H1 (cell line): Measurements from ENCODE around the gene TLR8. TPM values are rescaled to one million over a fixed set of nuclear protein-coding genes. Genes with fewer than 3 reads are reported as not detected.

Experiments
- CTCF ChIA-PET: fragments of 300-600 bp; sonication (Branson Sonifier 250); formaldehyde crosslinking; loops from one replicate; lab custom pipeline; 2021; ENCODE audit not compliant: partially characterized antibody; lab: Charles Lee
- POLR2A ChIA-PET: fragments of 300-600 bp; sonication (Branson Sonifier 250); formaldehyde crosslinking; loops from one replicate; lab custom pipeline; 2021; ENCODE audit warnings: inconsistent platforms; ENCODE audit not compliant: partially characterized antibody; lab: Charles Lee
- DNase-seq, 2 experiments: peaks; one replicate each; pipeline versions ENCODE4 v3.0.0 to v3.0.0-alpha.2; 2010 to 2022; ENCODE audit warnings: low spot score in 2 of 2, low read depth in 1 of 2, mixed read lengths in 1 of 2
- FAIRE-seq: peaks from 2 replicates; lab custom pipeline; 2011; peaks lifted over from hg19 to GRCh38; lab: Jason Lieb, UNC
- H2AFZ ChIP-seq: 2 replicates; pipeline ENCODE4 v1.8.1; 2012; ENCODE audit warnings: low read length, inconsistent platforms
- H2AK5ac ChIP-seq: 2 replicates; pipeline ENCODE4 v1.6.1; 2013; ENCODE audit warnings: low read depth, low read length
- H2BK120ac ChIP-seq: replicated peaks from 2 replicates; pipeline ENCODE3; 2013; ENCODE audit warnings: low read depth, low read length, inconsistent platforms
- H2BK12ac ChIP-seq: 2 replicates; pipeline ENCODE4 v1.6.1; 2013; ENCODE audit warnings: low read depth, low read length
- H2BK15ac ChIP-seq: 2 replicates; pipeline ENCODE4 v1.6.1; 2013; ENCODE audit warnings: low read length
- H2BK20ac ChIP-seq: 2 replicates; pipeline ENCODE4 v1.6.1; 2013; ENCODE audit warnings: low read length
- H2BK5ac ChIP-seq: 2 replicates; pipeline ENCODE4 v1.6.1; 2013; ENCODE audit warnings: low read depth, low read length
- H3K14ac ChIP-seq: 2 replicates; pipeline ENCODE4 v1.6.1; 2013; ENCODE audit warnings: inconsistent platforms; ENCODE audit not compliant: insufficient read length
- H3K18ac ChIP-seq: 2 replicates; pipeline ENCODE4 v1.6.1; 2013; ENCODE audit warnings: low read length; ENCODE audit errors: extremely low read depth
- H3K23ac ChIP-seq: 2 replicates; pipeline ENCODE4 v1.6.1; 2013; ENCODE audit warnings: inconsistent platforms; ENCODE audit not compliant: insufficient read length
- H3K23me2 ChIP-seq: 2 replicates; pipeline ENCODE4 v1.6.1; 2013; ENCODE audit warnings: low read depth, low read length
- H3K27ac ChIP-seq: 2 replicates; pipeline ENCODE4 v1.6.1; 2011; ENCODE audit warnings: low read depth, low read length, inconsistent platforms
- H3K27me3 ChIP-seq, 4 experiments: replicated peaks in 1 of 4; 1 replicate in 1 of 4; 2 replicates in 3 of 4; pipeline versions ENCODE4 v1.6.1 to v1.8.1; 2011 to 2013; ENCODE audit warnings: low read length in 3 of 4, mild to moderate bottlenecking in 3 of 4, inconsistent platforms in 2 of 4, mixed read lengths in 2 of 4, moderate library complexity in 1 of 4; ENCODE audit not compliant: control insufficient read depth in 3 of 4, insufficient read depth in 3 of 4; ENCODE audit errors: extremely low read depth in 1 of 4
- H3K36me3 ChIP-seq, 4 experiments: 2 replicates each; pipeline versions ENCODE4 v1.6.1 to v1.8.1; 2011 to 2013; ENCODE audit warnings: mild to moderate bottlenecking in 4 of 4, low read length in 3 of 4, moderate library complexity in 2 of 4, control low read depth in 1 of 4, inconsistent platforms in 1 of 4; ENCODE audit not compliant: insufficient read depth in 4 of 4, control insufficient read depth in 2 of 4
- H3K4ac ChIP-seq: replicated peaks from 2 replicates; pipeline ENCODE3; 2013; ENCODE audit warnings: low read length, low read depth, mixed read lengths, inconsistent platforms; ENCODE audit not compliant: insufficient read length
- H3K4me1 ChIP-seq, 4 experiments: replicated peaks in 1 of 4; 1 replicate in 1 of 4; 2 replicates in 3 of 4; pipeline versions ENCODE4 v1.6.1 to v1.8.1; 2011 to 2013; ENCODE audit warnings: low read length in 3 of 4, inconsistent platforms in 2 of 4, mixed read lengths in 1 of 4; ENCODE audit not compliant: insufficient read depth in 4 of 4, control insufficient read depth in 3 of 4
- H3K4me2 ChIP-seq, 2 experiments: 2 replicates each; pipeline versions ENCODE4 v1.6.1 to v1.8.1; 2011 to 2013; ENCODE audit warnings: low read depth in 2 of 2, low read length in 2 of 2, control low read depth in 1 of 2, inconsistent platforms in 1 of 2, mild to moderate bottlenecking in 1 of 2; ENCODE audit not compliant: insufficient read depth in 1 of 2
- H3K4me3 ChIP-seq, 4 experiments: fragments of 200-600, 300-600 bp in 1 of 4; sonication (generic), shearing (Covaris generic), sonication (Bioruptor Twin) in 1 of 4; 2 replicates each; pipeline versions ENCODE4 v1.5.1 to v1.8.1; 2011 to 2016; ENCODE audit warnings: low read length in 4 of 4, low read depth in 3 of 4, control low read depth in 2 of 4, inconsistent platforms in 2 of 4, mild to moderate bottlenecking in 2 of 4, mixed read lengths in 1 of 4, moderate library complexity in 1 of 4; ENCODE audit not compliant: insufficient read depth in 2 of 4; ENCODE audit errors: extremely low read depth in 1 of 4
- H3K56ac ChIP-seq: replicated peaks from 2 replicates; pipeline ENCODE3; 2013; ENCODE audit warnings: low read depth, mild to moderate bottlenecking, mixed read lengths, low read length, inconsistent platforms; ENCODE audit not compliant: insufficient read length
- H3K79me1 ChIP-seq: 2 replicates; pipeline ENCODE4 v1.6.1; 2013; ENCODE audit warnings: low read depth, low read length, control low read depth
- H3K79me2 ChIP-seq, 2 experiments: 2 replicates each; pipeline versions ENCODE4 v1.6.1 to v1.8.1; 2012 to 2013; ENCODE audit warnings: low read length in 2 of 2, mild to moderate bottlenecking in 2 of 2, inconsistent platforms in 1 of 2; ENCODE audit not compliant: insufficient read depth in 2 of 2, control insufficient read depth in 1 of 2
- H3K9ac ChIP-seq, 4 experiments: replicated peaks in 1 of 4; 1 replicate in 1 of 4; 2 replicates in 3 of 4; pipeline versions ENCODE4 v1.6.1 to v1.8.1; 2011 to 2013; ENCODE audit warnings: low read depth in 3 of 4, low read length in 3 of 4, control low read depth in 2 of 4, mild to moderate bottlenecking in 2 of 4, moderate library complexity in 2 of 4, inconsistent platforms in 1 of 4; ENCODE audit errors: extremely low read depth in 1 of 4
- H3K9me3 ChIP-seq, 2 experiments: 2 replicates each; pipeline versions ENCODE4 v1.6.1 to v1.8.1; 2012 to 2013; ENCODE audit warnings: mild to moderate bottlenecking in 2 of 2, moderate library complexity in 2 of 2, control low read depth in 1 of 2, inconsistent platforms in 1 of 2, low read depth in 1 of 2, low read length in 1 of 2, mixed read lengths in 1 of 2; ENCODE audit not compliant: insufficient read depth in 2 of 2
- H4K20me1 ChIP-seq, 2 experiments: replicated peaks in 1 of 2; 2 replicates each; pipeline versions ENCODE3 to v1.8.1; 2011 to 2013; ENCODE audit warnings: inconsistent platforms in 2 of 2, low read length in 2 of 2, mild to moderate bottlenecking in 1 of 2; ENCODE audit not compliant: insufficient read depth in 2 of 2, control insufficient read depth in 1 of 2
- H4K5ac ChIP-seq: 2 replicates; pipeline ENCODE4 v1.6.1; 2013; ENCODE audit warnings: low read length, low read depth, mixed read lengths, inconsistent platforms; ENCODE audit not compliant: insufficient read length
- H4K8ac ChIP-seq: 2 replicates; pipeline ENCODE4 v1.8.0; 2013; ENCODE audit warnings: mild to moderate bottlenecking, moderate library complexity, low read length, inconsistent platforms; ENCODE audit not compliant: insufficient read depth; ENCODE audit errors: extremely low read depth
- H4K91ac ChIP-seq: replicated peaks from 2 replicates; pipeline ENCODE3; 2013; ENCODE audit warnings: low read length, mixed read lengths, inconsistent platforms; ENCODE audit not compliant: insufficient read length
- CTCF ChIP-seq, 3 experiments: IDR thresholded peaks; 1 replicate in 2 of 3; 2 replicates in 1 of 3; pipeline versions ENCODE4 v1.5.1 to v1.6.1; 2011; ENCODE audit warnings: low read length in 3 of 3, mild to moderate bottlenecking in 3 of 3, inconsistent platforms in 2 of 3, low read depth in 1 of 3, moderate library complexity in 1 of 3; ENCODE audit not compliant: insufficient read depth in 1 of 3; ENCODE audit errors: control extremely low read depth in 1 of 3
- FOSL1 ChIP-seq: IDR thresholded peaks from 2 replicates; pipeline ENCODE4 v1.6.1; 2011; ENCODE audit warnings: mild to moderate bottlenecking, low read depth, low read length, moderate library complexity; ENCODE audit not compliant: insufficient read depth
- TAF7 ChIP-seq: optimal IDR thresholded peaks from 2 replicates; pipeline ENCODE3; 2011; ENCODE audit warnings: low read depth, mild to moderate bottlenecking, inconsistent platforms, low read length, moderate library complexity, borderline replicate concordance
- YY1 ChIP-seq: IDR thresholded peaks from 2 replicates; pipeline ENCODE4 v1.6.1; 2011; ENCODE audit warnings: low read depth, mild to moderate bottlenecking, low read length
- WGBS, 2 experiments: shearing (Covaris generic) in 1 of 2; methylation state at CpG; one replicate each; pipeline versions ENCODE4 v1.1.6 to v1.1.7; 2013 to 2015; ENCODE audit warnings: low lambda C conversion rate in 2 of 2, mixed read lengths in 2 of 2, inconsistent platforms in 1 of 2, low coverage in 1 of 2, missing lambda C conversion rate in 1 of 2; ENCODE audit not compliant: insufficient replicate concordance in 2 of 2, insufficient coverage in 1 of 2, insufficient read length in 1 of 2; ENCODE audit errors: extremely low coverage in 1 of 2, missing lambda C conversion rate in 1 of 2; 5-methylcytosine and 5-hydroxymethylcytosine counted together
- polyA plus RNA-seq, 7 experiments: library from polyadenylated mRNA; depleted of rRNA in 3 of 7; stranded (reverse) in 5 of 7; unstranded in 2 of 7; fragments of >200 nt in 5 of 7; fragments of 200-250 nt in 2 of 7; gene quantifications; 1 replicate in 5 of 7; 2 replicates in 1 of 7; 4 replicates in 1 of 7; pipeline versions ENCODE4 v1.2.1 to v1.2.3, GENCODE V29; 2011 to 2013; ENCODE audit warnings: missing spikeins in 2 of 7, mixed read lengths in 2 of 7
- total RNA-seq: library from RNA; stranded (reverse); fragmentation: NEBNext Ultra II Directional; extraction: Animal tissue kit (Norgen Biotek cat#: 25700); gene quantifications from 2 replicates; pipeline ENCODE4 v1.2.1, GENCODE V29; 2021

Gene TLR8
- total and polyA plus RNA-seq, 2 of the 8 experiments (the other 6 are each of a cell fraction or from before 2014, with no cell fraction given), result not detected

DNA sequence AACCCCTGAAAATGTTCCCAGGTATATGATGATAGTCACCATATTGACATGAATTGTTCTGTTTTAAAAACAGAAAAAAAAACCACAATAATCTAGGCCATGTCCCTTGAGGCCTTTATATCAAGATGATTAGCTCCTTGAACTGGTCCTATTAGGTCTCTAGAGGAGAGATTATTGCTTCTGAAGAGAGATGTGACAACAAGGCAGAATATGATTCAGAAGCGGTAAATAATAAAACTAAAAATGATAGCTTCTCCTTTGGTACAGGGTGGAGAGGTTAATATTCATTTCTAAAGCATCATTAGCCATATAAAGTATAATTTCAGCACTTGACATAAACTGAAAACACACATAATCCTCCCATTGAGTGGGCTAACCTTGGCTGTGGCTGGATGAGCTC lies 25.8 kb downstream of the TLR8 start:
- H3K4me1 ChIP-seq, result no peaks in the 10 kb centered on the region
- H2BK5ac ChIP-seq, result no peak overlapping the region
- H3K18ac ChIP-seq, result no peak overlapping the region
- H2AFZ ChIP-seq, result no peak overlapping the region
- no peak overlapping the region for H2AK5ac ChIP-seq
- no peak overlapping the region for H4K5ac ChIP-seq
- H4K20me1 ChIP-seq, result no peaks in the 10 kb centered on the region
- POLR2A ChIA-PET, result no interaction called here
- no peaks in the 10 kb centered on the region for H3K23me2 ChIP-seq
- WGBS, 2 experiments, result 78% methylated on average over 1 of the region's 1 CpG; no CpG with 5 or more reads in 1 of the 2 experiments
- no peak overlapping the region for H3K14ac ChIP-seq
- no peaks in the 10 kb centered on the region for H3K36me3 ChIP-seq
- H3K79me1 ChIP-seq, result no peaks in the 10 kb centered on the region
- no peaks in the 10 kb centered on the region; a peak in 1 of 4 replicates for H3K9me3 ChIP-seq
- H4K91ac ChIP-seq, result no peak overlapping the region
- TF ChIP-seq FOSL1 (no peak), TAF7 (no peak), YY1 (no peak), CTCF (IDR thresholded peaks at IDR 0.05; ENCODE audit: control extremely low read depth in 1 of 3, insufficient read depth in 1 of 3, low read depth in 1 of 3, low read length in 3 of 3) (no peak)
- TF ChIP-seq, all 59 proteins: peak for 0
- no peak overlapping the region for H3K4me2 ChIP-seq
- no peak overlapping the region for H3K4ac ChIP-seq
- no peak overlapping the region for H2BK20ac ChIP-seq
- H2BK15ac ChIP-seq, result no peak overlapping the region
- H3K27me3 ChIP-seq, result no peaks in the 10 kb centered on the region
- no peak overlapping the region for H2BK120ac ChIP-seq
- FAIRE-seq (no peak), DNase-seq (no peak)
- H3K27ac ChIP-seq, result no peak overlapping the region
- no peak overlapping the region for H3K4me3 ChIP-seq
- no peak overlapping the region for H3K56ac ChIP-seq
- no peaks in the 10 kb centered on the region for H3K79me2 ChIP-seq
- CTCF ChIA-PET, result no interaction called here
- H3K23ac ChIP-seq, result no peak overlapping the region
- no peak overlapping the region for H4K8ac ChIP-seq
- H2BK12ac ChIP-seq, result no peak overlapping the region
- H3K9ac ChIP-seq, result no peak overlapping the region
